Measurements from ENCODE around the gene UAP1L1. TPM values are rescaled to one million over a fixed set of nuclear protein-coding genes. Genes with fewer than 3 reads are reported as not detected.

The UAP1L1 gene
- total RNA-seq, 3 donors from 2014 or later, result 10.5 to 13.6 (median 12.8) TPM

DNA sequence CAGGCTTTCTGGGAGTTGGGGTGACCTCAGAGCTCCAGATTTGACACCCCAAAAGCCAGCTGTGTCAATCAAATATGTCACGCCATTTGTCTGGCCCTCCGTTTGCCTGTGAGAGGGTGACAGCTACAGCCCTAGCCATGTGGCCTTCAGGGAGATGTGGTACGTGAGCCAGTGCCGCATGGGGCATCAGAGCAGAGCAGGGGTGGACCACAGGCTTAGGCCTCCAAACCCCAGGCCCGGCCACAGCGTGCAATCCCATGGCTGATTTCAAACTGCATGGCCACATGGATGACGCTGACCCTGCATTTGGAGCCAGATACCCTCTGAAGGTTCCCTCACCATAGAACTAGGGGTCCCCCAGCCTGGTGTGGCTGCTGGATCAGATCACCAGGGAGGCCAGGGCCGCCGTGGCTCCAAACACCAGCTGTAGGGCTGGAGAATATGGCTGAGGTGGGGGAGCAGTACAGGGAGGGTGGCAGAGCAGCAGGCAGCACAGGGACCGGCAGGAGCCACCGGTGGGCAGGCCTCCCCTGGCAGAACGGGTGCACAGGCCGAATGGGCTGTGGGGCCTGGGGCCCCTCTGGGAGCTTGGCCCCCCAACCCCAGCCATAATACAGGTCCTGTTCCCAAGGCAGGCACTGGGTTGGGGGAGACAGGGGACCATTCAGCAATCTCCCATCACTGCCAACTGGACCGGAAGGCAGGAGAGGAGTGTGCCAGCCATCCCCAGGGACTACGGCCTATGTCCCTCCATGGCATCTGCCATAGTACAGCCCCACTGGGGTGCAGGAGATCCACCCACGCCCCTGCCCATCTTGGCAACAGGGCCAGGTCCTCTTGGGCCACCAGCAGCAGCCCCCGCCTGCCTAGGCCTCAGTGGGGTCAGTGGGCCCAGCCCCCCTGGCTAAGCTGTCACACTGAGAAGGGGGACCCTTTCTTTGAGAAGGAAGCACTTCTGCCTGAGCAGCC lies 8.5 kb upstream of the UAP1L1 start:
- ATAC-seq (no peak), DNase-seq (peak in 1 of 3 donors; percentile 36)
- TF ChIP-seq, protein P1, sequence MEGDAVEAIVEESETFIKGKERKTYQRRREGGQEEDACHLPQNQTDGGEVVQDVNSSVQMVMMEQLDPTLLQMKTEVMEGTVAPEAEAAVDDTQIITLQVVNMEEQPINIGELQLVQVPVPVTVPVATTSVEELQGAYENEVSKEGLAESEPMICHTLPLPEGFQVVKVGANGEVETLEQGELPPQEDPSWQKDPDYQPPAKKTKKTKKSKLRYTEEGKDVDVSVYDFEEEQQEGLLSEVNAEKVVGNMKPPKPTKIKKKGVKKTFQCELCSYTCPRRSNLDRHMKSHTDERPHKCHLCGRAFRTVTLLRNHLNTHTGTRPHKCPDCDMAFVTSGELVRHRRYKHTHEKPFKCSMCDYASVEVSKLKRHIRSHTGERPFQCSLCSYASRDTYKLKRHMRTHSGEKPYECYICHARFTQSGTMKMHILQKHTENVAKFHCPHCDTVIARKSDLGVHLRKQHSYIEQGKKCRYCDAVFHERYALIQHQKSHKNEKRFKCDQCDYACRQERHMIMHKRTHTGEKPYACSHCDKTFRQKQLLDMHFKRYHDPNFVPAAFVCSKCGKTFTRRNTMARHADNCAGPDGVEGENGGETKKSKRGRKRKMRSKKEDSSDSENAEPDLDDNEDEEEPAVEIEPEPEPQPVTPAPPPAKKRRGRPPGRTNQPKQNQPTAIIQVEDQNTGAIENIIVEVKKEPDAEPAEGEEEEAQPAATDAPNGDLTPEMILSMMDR (IDR thresholded peaks at IDR 0.05), result no peak
- H3K36me3 ChIP-seq (ENCODE audit: low read depth), result no peaks in the 10 kb centered on the region
- H3K4me1 ChIP-seq (ENCODE audit: low read depth), result peaks cover 31% of the 10 kb centered on the region
- no peaks in the 10 kb centered on the region for H3K9me3 ChIP-seq
- no peak overlapping the region for H3K4me3 ChIP-seq
- intact Hi-C loops (cut with DNase I, micrococcal nuclease), result no loop called here

GRCh38 chr9:137069508-137070091 lies 7.7 kb upstream of the UAP1L1 start:
- intact Hi-C loops (cut with DNase I, micrococcal nuclease), result no loop called here
- H3K4me1 ChIP-seq (ENCODE audit: low read depth), result peaks cover 31% of the 10 kb centered on the region
- no peaks in the 10 kb centered on the region for H3K36me3 ChIP-seq (ENCODE audit: low read depth)
- peak overlapping the region; percentile 14 for H3K4me3 ChIP-seq
- no peaks in the 10 kb centered on the region for H3K9me3 ChIP-seq
- peak in 1 of 3 donors; percentile 53 for DNase-seq
- TF ChIP-seq, protein P1 (IDR thresholded peaks at IDR 0.05), result no peak
- ATAC-seq, result peak; percentile 6

- TF ChIP-seq, protein P1 (IDR thresholded peaks at IDR 0.05), result no peak
- peak; percentile 87 to 94 (median 89) for DNase-seq
- Histone ChIP-seq H3K4me1 (ENCODE audit: low read depth) (peaks cover 31% of the 10 kb centered on the region), H3K4me3 (peak within 1 kb of the TSS; percentile 14), H3K36me3 (ENCODE audit: low read depth) (no peaks in the 10 kb centered on the region), H3K9me3 (no peaks in the 10 kb centered on the region)
- intact Hi-C loops (cut with DNase I, micrococcal nuclease), result no loop called here
- ATAC-seq, result peak; percentile 89
Observed at GRCh38 chr9:137070201-137070905, 7.0 kb upstream of the UAP1L1 start, which contains the start of gene SAPCD2. TSS of gene SAPCD2 (minus strand) at chr9:137070557. CDS start at chr9:137070460, 97 bp downstream.

- ATAC-seq, result peak; percentile 6
- Histone ChIP-seq H3K4me1 (ENCODE audit: low read depth) (peaks cover 31% of the 10 kb centered on the region), H3K36me3 (ENCODE audit: low read depth) (no peaks in the 10 kb centered on the region), H3K4me3 (no peak overlapping the region), H3K9me3 (no peaks in the 10 kb centered on the region)
- intact Hi-C loops (cut with DNase I, micrococcal nuclease), result no loop called here
- TF ChIP-seq, protein P1 (IDR thresholded peaks at IDR 0.05), result no peak
- no peak for DNase-seq
Observed at GRCh38 chr9:137070906-137071275, 6.4 kb upstream of the UAP1L1 start.

DNA sequence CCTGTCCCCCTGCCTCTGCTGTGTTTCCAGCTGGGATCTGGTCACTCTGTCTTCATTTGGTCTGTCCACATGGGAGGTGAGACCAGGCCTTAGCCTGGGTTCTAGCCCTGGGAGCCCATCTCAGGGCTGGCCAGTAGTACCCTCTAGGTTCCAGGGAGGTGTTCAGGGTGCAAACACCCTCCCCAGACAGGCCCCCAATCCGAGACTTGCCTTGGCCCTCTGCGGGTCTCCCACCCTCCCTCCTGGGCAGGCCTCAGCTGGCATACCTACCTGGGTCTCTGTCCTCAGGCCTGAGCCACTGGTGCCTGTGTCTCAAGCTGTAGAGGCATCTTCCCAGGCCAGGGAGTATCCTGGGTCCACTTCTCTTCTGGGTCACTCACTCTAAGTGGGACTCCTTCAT lies 6.0 kb upstream of the UAP1L1 start:
- intact Hi-C loops (cut with DNase I, micrococcal nuclease), result no loop called here
- DNase-seq, result peak in 2 of 3 donors; percentile 39 to 45
- H3K4me3 ChIP-seq, result no peak overlapping the region
- H3K9me3 ChIP-seq, result no peaks in the 10 kb centered on the region
- no peak for ATAC-seq
- no peaks in the 10 kb centered on the region for H3K36me3 ChIP-seq (ENCODE audit: low read depth)
- H3K4me1 ChIP-seq (ENCODE audit: low read depth), result peaks cover 31% of the 10 kb centered on the region
- TF ChIP-seq, protein P1 (IDR thresholded peaks at IDR 0.05), result no peak
